ENCODE results near the gene GATB. TPM values are rescaled to one million over a fixed set of nuclear protein-coding genes. Genes with fewer than 3 reads are reported as not detected.

Gene GATB
- polyA plus RNA-seq, 12 donors, result 19.6 to 40.3 (median 21.8) TPM; not detected in 1

DNA sequence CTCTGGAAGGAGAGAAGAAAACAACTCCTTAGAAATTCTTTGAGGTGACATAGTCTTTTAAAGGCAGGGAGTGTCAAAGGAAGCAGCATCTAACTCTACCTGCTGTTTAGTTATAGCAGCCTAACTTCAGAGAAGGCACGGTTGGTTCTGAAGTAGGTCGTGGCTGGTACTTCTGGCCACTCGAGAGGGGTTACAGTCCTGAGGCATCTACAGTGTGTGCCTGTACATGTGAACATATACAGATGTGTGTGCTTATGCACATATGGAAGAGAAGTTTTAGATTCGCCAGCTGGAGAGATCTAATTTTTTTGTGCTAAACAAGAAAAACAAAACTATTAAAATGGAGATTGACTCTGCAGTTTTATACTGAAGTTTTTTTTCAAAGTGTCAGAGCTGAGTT is 52.7 kb downstream of the GATB start:
- no peak for DNase-seq

DNA sequence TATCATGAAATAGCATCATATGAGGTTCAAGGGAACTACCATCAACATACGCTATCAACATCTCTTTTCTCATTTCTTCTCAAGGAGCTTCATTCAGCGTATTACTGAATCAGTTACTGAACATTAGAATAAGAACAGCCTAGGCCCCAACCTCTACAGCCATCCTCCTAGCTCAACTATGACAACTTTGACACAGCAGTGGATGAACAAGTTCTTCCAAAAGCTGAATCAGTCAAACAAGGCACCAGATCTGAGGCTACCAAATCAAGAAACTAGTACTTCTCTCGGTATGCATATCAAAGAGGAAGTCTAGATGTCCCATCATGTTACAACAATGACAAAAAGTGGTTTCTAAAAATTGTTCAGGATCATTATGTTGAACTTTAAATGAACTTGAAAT is 57.4 kb downstream of the GATB start:
- DNase-seq, result no peak

DNA sequence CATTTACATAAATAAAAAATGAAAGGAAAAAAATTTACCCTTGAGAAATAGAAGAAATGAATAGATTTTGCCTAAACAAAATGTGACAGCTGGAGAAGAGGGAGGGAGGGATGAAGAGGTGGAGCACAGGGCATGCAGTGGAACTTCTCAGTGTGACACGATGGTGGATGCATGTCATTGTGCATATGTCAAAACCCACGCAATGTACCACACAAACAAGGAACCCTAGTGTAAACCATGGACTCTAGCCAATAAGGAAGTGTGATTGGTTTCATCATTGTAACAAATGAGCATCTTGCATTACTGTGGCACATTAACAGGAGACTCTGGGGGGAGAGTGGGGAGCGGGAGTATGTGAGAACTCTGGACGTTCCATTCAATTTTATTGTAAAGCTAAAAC is 58.6 kb downstream of the GATB start:
- no peak for DNase-seq

DNA sequence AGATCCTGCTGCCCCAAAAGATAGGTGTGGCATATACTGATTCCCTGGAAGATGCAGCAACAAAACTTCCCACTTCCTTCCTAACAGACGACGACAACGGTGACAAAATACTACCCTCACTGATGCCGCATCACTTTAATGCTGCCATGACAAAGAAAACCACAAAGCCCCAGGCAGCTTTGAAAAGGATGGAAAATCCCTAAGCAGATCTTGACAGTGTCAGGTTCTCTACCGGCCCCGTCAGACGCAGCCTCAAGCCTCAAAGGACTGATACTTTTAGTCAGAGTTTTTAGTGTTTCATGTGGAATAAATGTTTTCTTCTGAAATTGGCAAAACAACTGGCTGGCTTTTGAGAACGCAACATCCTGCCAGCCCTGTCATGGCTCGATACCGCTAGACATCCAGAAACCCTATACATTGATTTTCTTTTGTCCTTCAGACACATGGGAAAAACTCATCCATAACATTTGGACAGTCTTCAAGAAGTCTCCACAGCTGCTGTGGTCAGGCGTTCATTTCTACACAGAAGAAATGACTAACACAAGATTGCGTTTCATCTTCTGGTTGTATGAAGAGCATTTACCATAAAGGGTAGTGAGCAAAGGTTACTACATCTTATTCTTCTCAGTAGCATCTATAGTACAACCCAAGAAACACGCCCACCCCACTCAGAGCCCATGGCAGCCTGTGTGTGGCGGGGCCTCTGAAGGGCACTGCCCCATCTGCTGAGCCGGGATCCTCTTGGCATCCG is 60.1 kb downstream of the GATB start:
- DNase-seq, result no peak

DNA sequence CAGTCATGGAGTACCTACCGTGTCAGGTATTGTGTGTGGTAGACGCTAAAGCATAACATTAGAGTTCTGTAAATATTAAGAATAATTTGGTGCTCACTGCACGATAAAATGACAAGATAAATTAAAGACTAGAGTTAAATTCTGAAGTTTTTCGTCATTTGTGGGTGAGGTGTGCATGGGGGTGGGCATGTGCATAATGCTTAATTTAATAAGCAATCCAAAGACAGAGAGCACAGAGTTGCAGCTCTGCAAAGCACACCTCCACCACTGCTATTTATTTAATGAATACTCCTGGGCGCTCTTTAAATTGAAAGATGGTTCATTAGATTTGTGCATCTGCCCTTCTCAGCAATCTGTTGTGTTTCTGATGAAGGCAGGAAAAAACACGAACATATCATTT is 62.6 kb downstream of the GATB start:
- no peak for DNase-seq

DNA sequence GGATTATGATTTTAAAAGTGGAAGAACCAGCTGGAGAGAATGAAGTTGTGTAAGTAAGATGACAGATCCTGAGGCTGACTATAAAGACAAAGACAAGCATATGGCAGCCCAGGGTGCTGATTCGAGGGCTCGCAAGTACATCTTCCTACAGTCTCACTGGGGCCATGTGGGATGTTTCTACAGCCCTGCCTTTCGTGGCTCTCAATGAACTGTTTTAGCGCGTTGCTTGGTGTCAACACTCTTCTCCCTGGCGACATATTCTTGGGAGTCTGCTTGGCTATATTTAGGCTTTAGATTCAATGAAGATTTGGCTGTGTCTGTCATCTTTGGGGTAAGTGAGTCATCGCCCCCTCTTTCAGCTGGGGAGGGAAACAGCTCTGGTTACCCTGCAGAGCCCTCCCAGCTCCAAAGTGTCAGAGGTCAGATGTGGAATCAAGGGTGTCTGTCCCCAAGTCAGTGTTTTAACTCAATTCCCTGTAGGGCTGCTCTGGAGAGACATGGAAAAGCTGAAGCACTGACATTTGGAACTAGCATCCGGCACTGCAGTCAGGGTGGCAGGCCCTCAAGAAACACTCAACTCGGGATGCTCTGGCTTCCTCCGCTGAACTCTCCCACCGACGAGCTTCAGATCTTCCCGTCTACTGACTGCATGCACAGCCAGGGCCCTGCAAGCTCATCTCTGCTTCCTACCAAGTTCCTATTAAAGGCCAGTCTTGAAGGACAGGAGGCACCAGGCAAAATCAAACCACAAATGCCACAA is 65.7 kb downstream of the GATB start:
- DNase-seq, result no peak

DNA sequence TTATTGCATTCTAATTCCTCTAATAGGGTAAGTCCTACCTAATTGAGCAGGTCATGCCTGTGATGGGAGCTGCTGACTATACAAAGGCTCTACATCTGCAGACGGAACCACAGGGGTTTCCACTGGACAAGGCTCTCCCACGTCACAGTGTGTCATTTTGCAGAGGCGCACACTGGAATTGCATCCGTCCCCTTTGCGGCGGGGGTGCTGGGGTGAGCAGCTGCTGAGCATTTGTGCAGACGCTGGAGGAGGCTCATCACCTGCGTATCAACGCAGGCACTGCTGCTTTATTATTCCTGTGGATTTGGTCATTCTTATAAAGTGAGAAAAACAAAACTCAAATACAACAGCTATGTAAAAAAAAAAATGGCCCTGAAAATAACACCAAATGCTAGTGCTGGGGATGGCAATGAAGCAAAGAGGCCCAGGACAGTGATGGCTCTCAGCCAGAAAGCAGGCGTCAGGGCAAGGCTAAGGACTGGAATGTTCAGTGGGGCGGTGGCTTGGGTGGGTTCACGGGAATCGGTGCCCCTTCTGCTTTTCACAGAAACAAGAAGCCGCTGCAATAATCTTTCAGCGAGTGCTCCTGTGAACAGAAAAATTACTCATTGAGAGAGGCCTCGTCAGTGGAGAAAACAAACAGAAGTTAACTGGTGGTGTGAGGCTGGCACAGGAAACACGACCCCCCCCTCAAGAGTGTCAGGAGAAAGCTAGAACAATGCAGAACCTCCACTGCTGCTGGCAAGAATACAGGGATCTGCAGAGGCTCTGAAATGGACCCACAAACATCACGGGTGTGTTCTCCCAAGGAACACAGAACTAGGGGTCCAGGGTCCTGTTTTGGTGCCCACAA is 67.8 kb downstream of the GATB start:
- DNase-seq, result no peak

DNA sequence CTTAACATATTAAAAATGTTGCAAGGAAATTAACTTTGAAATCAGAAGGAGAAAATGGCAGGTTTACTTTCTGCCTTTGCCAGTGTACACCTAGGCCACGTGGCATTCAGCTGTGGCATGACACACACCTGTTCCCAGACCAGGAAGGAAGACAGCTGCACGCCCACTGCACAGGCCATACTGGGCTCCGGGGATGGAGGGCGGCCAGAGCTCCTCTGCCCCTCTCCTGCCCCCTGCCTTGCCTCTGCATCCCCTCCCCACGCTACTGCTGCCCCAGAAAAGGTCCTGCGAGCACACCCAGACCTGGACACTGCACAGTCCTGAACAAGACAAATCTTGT is 68.4 kb downstream of the GATB start:
- no peak for DNase-seq

DNA sequence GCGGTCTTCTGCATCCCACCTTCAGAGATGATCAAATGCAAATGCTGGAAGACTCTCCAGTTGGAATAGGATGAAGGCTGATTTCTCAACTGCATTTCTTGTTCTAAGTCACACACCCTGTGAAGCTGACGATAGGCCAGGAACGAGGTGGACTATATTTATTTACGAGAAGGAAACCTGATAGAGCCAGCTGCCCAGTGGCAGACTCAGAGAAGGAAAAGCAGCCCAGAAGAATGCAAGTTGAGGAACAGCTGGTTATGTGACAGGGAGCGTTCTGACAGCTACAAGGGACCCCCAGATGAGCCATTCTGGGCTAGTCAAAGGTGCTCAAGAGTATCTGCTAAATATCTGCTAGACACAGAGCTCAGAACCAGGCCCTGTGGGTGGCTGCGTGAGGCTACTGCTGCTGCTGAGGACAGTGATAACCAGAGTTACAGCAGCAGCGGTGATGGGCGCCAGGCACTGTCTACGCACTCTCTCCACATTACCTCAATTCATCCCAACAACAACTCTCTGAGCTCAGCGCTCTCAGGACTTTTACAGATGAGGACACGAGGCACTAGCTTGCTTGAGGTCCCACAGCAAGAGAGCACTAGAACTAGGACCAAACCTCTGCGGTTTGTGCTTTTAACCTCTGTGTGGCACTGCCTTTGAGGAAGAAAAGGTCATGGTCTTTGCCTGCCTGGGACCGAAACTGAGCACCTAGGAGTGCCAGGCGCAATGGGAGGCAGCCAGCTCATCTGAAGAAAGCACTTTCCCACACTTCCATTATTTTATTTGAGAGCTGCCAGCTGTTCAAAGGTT is 69.0 kb downstream of the GATB start:
- peak; percentile 16 for DNase-seq

DNA sequence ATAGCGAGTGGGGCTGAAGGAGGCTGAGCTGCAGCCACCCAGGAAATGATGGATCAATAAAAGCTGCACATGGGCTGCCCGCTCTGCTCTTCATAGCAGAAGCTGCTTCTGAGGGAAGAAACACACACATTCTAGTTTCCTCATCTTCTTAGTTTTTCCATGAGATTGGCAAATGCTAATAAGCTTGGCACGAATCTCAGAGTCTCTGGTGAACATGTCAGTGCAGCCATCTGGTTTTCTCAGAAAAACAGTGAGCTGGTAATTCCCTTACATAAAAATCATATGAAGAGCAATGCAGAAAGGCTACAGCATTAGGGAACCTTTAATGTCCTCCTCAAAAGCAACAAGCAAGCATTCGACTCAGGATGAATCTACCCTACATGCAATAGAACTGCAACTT is 69.9 kb downstream of the GATB start:
- DNase-seq, result peak; percentile 53

DNA sequence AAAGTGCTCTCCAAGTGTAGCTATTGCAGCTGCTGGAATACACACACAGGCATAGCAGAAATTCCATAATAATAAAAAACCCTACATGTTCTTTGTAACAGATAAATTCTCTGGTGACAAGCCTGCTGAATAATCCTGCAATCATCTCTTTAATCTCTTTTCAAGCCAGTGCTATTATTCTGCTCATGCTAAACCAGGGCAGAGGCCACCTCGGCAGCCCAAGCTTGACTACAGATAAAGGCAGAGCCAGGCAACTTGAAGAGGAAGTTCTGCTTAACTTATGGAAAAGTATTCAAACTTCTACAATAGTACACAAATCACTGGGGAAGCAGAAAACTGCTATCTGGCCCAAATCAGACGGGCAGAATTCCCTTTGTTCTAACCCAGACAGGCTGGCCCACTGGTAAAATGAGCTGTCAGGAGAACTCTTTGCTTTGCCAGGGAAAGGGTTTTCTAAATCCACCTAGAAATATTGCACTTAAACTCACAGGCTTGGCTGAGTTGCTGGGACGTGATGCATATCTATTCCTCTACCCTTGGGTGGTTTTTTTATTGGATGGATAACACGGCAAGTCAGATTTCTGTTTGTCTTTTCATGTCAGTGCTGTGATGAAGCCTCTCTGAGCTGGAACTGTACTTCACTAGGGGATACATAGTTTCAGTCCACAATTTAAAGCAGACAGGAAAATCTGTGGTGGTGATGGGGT is 70.5 kb downstream of the GATB start:
- peak; percentile 38 for DNase-seq

DNA sequence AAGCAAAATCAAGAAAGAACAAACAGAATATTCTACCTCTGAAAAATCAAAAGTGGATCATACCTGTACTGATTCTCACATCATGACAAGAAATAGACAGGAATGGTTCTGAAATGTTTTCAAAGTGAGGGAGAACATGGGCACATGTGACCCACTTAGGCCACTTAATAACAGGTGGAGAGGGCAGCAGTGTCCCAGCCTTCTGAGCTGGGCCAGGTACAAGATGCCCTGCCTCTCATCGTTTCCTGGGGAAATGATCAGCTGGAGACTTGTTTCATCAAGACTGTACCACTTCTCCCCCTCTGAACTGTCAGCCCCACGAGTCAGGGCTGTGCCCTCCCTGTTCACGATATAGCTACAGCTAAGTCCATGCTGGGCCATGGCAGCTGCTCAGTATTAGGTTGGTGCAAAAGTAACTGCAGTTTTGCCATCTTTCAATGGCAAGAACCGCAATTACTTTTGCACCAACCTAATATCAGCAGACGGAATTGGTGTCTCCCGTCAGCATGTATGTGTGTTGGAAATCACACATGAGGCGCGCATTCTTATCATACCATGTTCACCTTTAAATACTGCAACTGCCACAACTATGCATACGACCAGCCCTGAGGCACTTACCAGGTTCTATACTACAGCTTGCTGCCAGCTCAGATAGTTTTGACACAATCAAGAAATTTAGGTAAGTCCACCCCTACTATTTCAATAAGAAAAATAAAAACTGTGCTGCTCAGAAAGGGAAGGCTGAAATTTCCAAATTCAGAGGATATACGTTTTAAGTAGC is 71.4 kb downstream of the GATB start:
- DNase-seq, result no peak

DNA sequence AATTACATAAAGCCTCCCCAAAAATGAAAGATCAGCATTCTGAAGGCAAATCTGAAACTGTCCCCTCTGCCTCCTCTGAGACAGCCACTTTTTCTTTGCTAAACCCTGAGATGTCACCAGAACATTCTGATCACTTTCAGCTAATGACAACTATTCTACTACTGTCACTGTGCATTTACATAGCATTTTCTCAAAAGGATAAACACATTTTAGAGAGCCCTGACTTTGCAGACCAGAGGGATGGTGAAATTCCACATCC is 72.1 kb downstream of the GATB start:
- DNase-seq, result no peak

DNA sequence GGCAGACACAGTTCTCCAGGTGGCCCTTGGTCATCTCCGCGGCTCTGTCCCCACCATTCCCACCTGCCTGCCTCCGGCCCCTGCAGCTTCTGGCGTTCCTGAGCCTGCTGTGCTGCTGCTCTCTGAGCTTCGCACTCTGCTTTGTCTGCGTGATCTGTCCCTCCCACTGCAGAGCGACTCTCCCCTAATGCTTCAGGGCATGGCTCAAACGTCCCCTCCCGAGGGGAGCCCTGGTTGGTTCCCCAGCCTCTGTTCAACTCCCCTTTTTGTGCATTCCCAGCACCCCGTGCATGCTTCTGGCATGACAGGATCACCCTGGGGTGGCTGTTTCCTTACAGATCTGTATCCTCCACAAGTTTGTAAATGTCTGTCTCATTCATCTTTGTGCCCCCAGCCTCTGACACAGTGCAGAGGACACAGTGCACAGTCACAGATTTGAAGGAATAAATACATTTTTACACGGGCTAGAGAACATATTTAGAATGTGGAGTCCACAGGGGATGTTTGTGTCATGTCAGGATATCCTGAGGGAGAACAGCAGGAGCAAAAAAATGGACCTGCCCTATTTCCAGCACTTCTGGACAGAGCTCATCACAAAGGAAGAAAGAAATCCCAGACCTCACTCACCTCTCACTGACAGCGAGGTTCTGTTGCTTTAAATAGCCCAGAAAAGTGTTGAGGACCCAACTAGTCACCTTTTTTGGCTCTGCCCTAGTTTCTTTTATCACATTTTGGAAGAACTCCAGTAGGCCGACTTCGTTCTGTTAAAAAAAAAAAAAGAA is 72.6 kb downstream of the GATB start:
- no peak for DNase-seq

DNA sequence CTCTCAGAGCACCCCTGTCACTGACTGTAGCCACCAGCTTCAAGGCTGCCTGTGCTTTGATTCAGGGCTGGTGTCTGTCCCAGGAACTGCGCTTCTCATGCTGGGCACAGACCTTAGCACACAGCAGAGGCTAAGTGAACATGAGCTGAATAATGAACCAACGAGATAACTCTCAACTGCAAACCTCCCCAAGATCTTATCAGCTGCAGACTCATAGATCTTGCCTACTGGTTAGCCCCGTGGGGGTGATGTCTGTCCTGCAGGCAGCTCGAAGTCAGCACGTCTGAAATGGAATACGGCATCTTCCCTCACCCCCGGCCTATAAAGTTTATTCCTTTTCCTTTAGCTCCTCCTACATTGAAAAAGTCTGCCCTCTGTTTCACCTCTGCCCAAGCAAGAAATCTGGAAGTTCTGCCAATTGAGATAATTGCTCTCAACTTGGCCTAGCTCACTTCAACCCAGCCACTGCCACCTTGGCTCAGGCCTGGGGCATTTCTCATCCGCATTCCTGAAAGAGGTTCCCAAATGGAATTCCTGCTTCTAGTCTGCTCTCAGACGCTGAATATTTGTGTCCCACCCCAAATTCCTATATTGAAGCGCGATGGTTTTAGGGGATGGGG is 73.7 kb downstream of the GATB start:
- no peak for DNase-seq

DNA sequence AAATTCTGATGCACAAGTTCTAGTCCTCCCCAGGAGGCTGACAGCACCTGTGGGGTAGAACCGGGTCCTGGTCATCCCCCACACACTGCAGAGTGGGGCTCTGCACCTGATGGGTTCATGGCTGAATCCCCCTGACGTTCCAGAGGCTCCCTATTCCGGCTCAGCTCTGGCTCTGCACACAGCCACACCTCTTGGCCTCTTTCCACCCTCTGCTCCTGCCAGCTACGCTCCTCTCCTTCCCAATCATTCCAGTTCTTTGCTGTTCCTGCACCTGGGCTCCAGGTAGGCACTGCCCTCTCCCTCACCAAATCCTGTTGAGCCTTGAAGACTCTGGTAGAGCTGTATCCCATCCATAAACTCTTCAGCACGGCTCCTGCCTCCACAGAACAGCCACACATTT is 75.5 kb downstream of the GATB start:
- DNase-seq, result no peak

DNA sequence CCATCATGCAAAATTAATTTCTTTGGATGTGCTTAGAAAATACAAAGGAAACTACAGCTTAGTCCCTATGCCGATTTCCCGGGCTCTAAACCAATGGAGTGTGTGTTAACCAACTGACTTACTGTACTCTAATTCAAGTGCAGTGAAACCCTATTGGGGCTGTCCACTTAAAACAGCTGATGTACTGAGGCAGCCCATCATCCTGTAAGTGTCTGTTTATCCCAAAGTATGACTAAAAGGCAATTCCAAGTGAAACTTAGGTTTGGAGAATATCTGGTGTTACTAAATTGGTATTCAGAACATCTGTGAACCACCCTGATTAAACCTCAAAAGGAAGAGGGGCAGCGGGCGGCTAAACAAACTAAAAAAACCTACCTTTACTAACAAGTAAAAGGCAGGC is 79.7 kb downstream of the GATB start:
- no peak for DNase-seq

DNA sequence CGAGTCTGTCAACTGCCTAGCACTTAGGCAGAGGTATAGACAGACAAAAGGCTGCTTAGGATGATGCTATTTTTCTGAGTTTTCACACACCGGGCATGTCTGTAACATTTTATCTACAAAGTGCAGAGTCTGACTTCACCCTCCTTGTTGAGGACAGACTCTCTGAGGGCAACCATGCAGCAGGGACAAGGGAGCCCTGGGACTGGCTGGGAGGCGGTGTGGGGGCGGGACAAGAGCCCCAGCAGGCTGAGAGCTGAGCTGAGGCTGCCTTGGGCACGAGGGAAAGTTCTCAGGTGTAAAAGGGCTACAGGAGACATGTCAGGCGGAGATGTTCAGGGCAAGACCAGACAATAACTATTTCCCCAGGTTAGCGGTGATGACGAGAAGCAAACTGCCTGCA is 81.6 kb downstream of the GATB start:
- DNase-seq, result no peak

All from muscle of arm (tissue), 12 donors.